ENCODE data around the gene SLC12A9.

- no peak for TF ChIP-seq EZH2 (IDR thresholded peaks at IDR 0.05; ENCODE audit: borderline replicate concordance, low read depth, low read length, poor library complexity, severe bottlenecking)
- no peak for TF ChIP-seq CTCF (conservative IDR thresholded peaks at IDR 0.05; ENCODE audit: low read depth, low read length)
Measured at GRCh38 chr7:100866729-100867039, 14.2 kb downstream of the SLC12A9 start.

Data from A673 (cell line).